IMR-90 (cell line): ENCODE measurements around the gene KDM2B. TPM values are rescaled to one million over a fixed set of nuclear protein-coding genes. Genes with fewer than 3 reads are reported as not detected.

Experiments used
- ATAC-seq: fragments of 200-7000 bp; cut with Tn5 transposase; 2 replicates; pipeline ENCODE4 v1.9.1; 2020; ENCODE audit warnings: low read depth, mild to moderate bottlenecking, moderate library complexity
- BruUV-seq: library from RNA; stranded (reverse); fragments of 400-500 nt; replicated peaks from 2 replicates; lab custom pipeline; 2021; lab: Mats Ljungman, UMichigan
- CTCF ChIA-PET: fragments of 300-600 bp; formaldehyde crosslinking; extraction: SDS; loops from one replicate; lab custom pipeline; 2021; ENCODE audit warnings: antibody characterized with exemption; lab: Yijun Ruan, JAX
- POLR2A ChIA-PET: fragments of 300-600 bp; sonication (Branson Sonifier 250); formaldehyde crosslinking; loops from one replicate; lab custom pipeline; 2022; ENCODE audit warnings: antibody characterized with exemption; ENCODE audit not compliant: unreplicated experiment; lab: Charles Lee
- DNase-seq: peaks from one replicate; pipeline ENCODE4 v3.0.0; 2013
- H2AFZ ChIP-seq: replicated peaks from 2 replicates; pipeline ENCODE3; 2013; ENCODE audit warnings: low read length, mild to moderate bottlenecking; ENCODE audit not compliant: poor library complexity
- H2AK5ac ChIP-seq: 2 replicates; pipeline ENCODE4 v1.6.1; 2013; ENCODE audit warnings: low read depth, low read length, inconsistent platforms
- H2AK9ac ChIP-seq: replicated peaks from 2 replicates; pipeline ENCODE3; 2013; ENCODE audit warnings: mild to moderate bottlenecking, low read depth, low read length, moderate library complexity; ENCODE audit not compliant: poor library complexity
- H2BK120ac ChIP-seq: 2 replicates; pipeline ENCODE4 v1.6.1; 2013; ENCODE audit warnings: low read depth, low read length, inconsistent platforms
- H2BK15ac ChIP-seq: 3 replicates; pipeline ENCODE4 v1.6.1; 2013; ENCODE audit warnings: low read depth, low read length, inconsistent platforms
- H2BK20ac ChIP-seq: 2 replicates; pipeline ENCODE4 v1.6.1; 2013; ENCODE audit warnings: low read depth, mild to moderate bottlenecking, inconsistent platforms, low read length, moderate library complexity
- H2BK5ac ChIP-seq: 2 replicates; pipeline ENCODE4 v1.6.1; 2013; ENCODE audit warnings: mild to moderate bottlenecking, low read depth, low read length, inconsistent platforms; ENCODE audit not compliant: poor library complexity, severe bottlenecking
- H3K14ac ChIP-seq: replicated peaks from 2 replicates; pipeline ENCODE4 v1.6.1; 2013; ENCODE audit warnings: low read depth, low read length, inconsistent platforms
- H3K18ac ChIP-seq: 2 replicates; pipeline ENCODE4 v1.6.1; 2013; ENCODE audit warnings: low read depth, low read length, control low read depth
- H3K23ac ChIP-seq: 2 replicates; pipeline ENCODE4 v1.6.1; 2013; ENCODE audit warnings: low read depth, low read length, inconsistent platforms
- H3K27ac ChIP-seq: 2 replicates; pipeline ENCODE4 v1.5.1; 2013; ENCODE audit warnings: mild to moderate bottlenecking, control low read depth, low read length; ENCODE audit not compliant: insufficient read depth
- H3K27me3 ChIP-seq: 2 replicates; pipeline ENCODE4 v1.6.1; 2013; ENCODE audit warnings: low read length; ENCODE audit not compliant: control insufficient read depth, insufficient read depth
- H3K36me3 ChIP-seq: 2 replicates; pipeline ENCODE4 v1.6.1; 2013; ENCODE audit warnings: low read length, mixed read lengths; ENCODE audit not compliant: control insufficient read depth, insufficient read depth
- H3K4ac ChIP-seq: 2 replicates; pipeline ENCODE4 v1.6.1; 2013; ENCODE audit warnings: low read depth, low read length, inconsistent platforms
- H3K4me1 ChIP-seq: 2 replicates; pipeline ENCODE4 v1.6.1; 2013; ENCODE audit warnings: low read length, mixed read lengths; ENCODE audit not compliant: control insufficient read depth, insufficient read depth
- H3K4me2 ChIP-seq: 2 replicates; pipeline ENCODE4 v1.6.1; 2013; ENCODE audit warnings: low read depth, mild to moderate bottlenecking, control low read depth, low read length, moderate library complexity
- H3K4me3 ChIP-seq: 2 replicates; pipeline ENCODE4 v1.5.1; 2013; ENCODE audit warnings: low read depth, mild to moderate bottlenecking, control low read depth, low read length, moderate library complexity; ENCODE audit not compliant: insufficient read depth
- H3K56ac ChIP-seq: 2 replicates; pipeline ENCODE4 v1.6.1; 2013; ENCODE audit warnings: low read length, inconsistent platforms; ENCODE audit not compliant: insufficient read depth; ENCODE audit errors: extremely low read depth
- H3K79me1 ChIP-seq, 2 experiments: 2 replicates each; pipeline ENCODE4 v1.6.1; 2013; ENCODE audit warnings: low read length in 2 of 2, inconsistent platforms in 1 of 2, low read depth in 1 of 2
- H3K9ac ChIP-seq: 2 replicates; pipeline ENCODE4 v1.6.1; 2013; ENCODE audit warnings: low read depth, low read length, control low read depth
- H3K9me1 ChIP-seq: 2 replicates; pipeline ENCODE4 v1.6.1; 2013; ENCODE audit warnings: low read length, inconsistent platforms; ENCODE audit not compliant: insufficient read depth
- H3K9me3 ChIP-seq: 2 replicates; pipeline ENCODE4 v1.6.1; 2013; ENCODE audit warnings: low read length; ENCODE audit not compliant: control insufficient read depth, insufficient read depth
- H4K20me1 ChIP-seq: 2 replicates; pipeline ENCODE4 v1.6.1; 2013; ENCODE audit warnings: low read length, inconsistent platforms; ENCODE audit not compliant: insufficient read depth
- H4K5ac ChIP-seq: 2 replicates; pipeline ENCODE4 v1.6.1; 2013; ENCODE audit warnings: mild to moderate bottlenecking, low read depth, low read length, control low read depth
- H4K8ac ChIP-seq, 2 experiments: 2 replicates each; pipeline ENCODE4 v1.6.1; 2013; ENCODE audit warnings: low read depth in 2 of 2, low read length in 2 of 2, control low read depth in 1 of 2, inconsistent platforms in 1 of 2
- H4K91ac ChIP-seq: 2 replicates; pipeline ENCODE4 v1.6.1; 2013; ENCODE audit warnings: low read depth, low read length, inconsistent platforms; ENCODE audit not compliant: insufficient read depth
- CEBPB ChIP-seq: IDR thresholded peaks from 2 replicates; pipeline ENCODE4 v1.6.1; 2012; ENCODE audit warnings: low read depth, low read length, improper control_type of control experiment
- CHD1 ChIP-seq: IDR thresholded peaks from 2 replicates; pipeline ENCODE4 v1.6.1; 2012; ENCODE audit warnings: low read depth, low read length, improper control_type of control experiment
- WGBS, 2 experiments: methylation state at CpG; one replicate each; pipeline versions ENCODE4 v1.1.5 to v1.1.7; 2013; ENCODE audit warnings: missing lambda C conversion rate in 2 of 2; ENCODE audit not compliant: insufficient read length in 1 of 2; ENCODE audit errors: extremely low coverage in 2 of 2; 5-methylcytosine and 5-hydroxymethylcytosine counted together
- dilution Hi-C: fragments of 300-500 bp; cut with HindIII; formaldehyde crosslinking; loops from one replicate; pipeline ENCODE4 v1.14.3; 2018; ENCODE audit warnings: low sequenced_read_pairs; ENCODE audit not compliant: unreplicated experiment
- in situ Hi-C: fragments of 300-500 bp; cut with MboI; formaldehyde crosslinking; loops from 3 replicates; pipeline ENCODE4 v1.14.3; 2019; ENCODE audit warnings: low sequenced_read_pairs, inconsistent platforms, mixed read lengths
- intact Hi-C: fragments of 100-400 bp; cut with micrococcal nuclease; formaldehyde crosslinking; loops from 2 replicates; pipeline ENCODE4 v1.10.0; 2022
- polyA plus RNA-seq, 3 experiments: library from polyadenylated mRNA; depleted of rRNA; stranded (reverse); fragments of >200 nt; gene quantifications; 2 replicates each; pipeline ENCODE4 v1.2.3, GENCODE V29; 2012; ENCODE audit warnings: low replicate concordance in 1 of 3
- total RNA-seq: library from RNA; depleted of rRNA; stranded (reverse); fragments of >200 nt; gene quantifications from 2 replicates; pipeline ENCODE4 v1.2.3, GENCODE V29; 2012

Gene KDM2B
- total and polyA plus RNA-seq, 2 of the 4 experiments (the other 2 are of a cell fraction), result 22.6 to 24.2 TPM

GRCh38 chr12:121444842-121445202, 136.0 kb downstream of the KDM2B start:
- intact Hi-C loops (no loop called here), dilution Hi-C loops (no loop called here), in situ Hi-C loops (no loop called here)
- H3K56ac ChIP-seq, result no peak overlapping the region
- POLR2A ChIA-PET, result no interaction called here
- 100% methylated on average over 2 of the region's 4 CpGs; no CpG with 5 or more reads in 1 of the 2 experiments for WGBS, 2 experiments
- no TSS peak for BruUV-seq
- H4K20me1 ChIP-seq, result no peaks in the 10 kb centered on the region
- no peak overlapping the region for H2BK15ac ChIP-seq
- H3K4ac ChIP-seq, result no peak overlapping the region
- H3K9ac ChIP-seq, result no peak overlapping the region
- CTCF ChIA-PET, result no interaction called here
- no peak overlapping the region for H2AFZ ChIP-seq
- H3K4me2 ChIP-seq, result no peak overlapping the region
- no peak overlapping the region for H2BK120ac ChIP-seq
- no peak overlapping the region for H3K4me3 ChIP-seq
- no peak overlapping the region for H3K23ac ChIP-seq
- H3K14ac ChIP-seq, result no peak overlapping the region
- peak overlapping the region; percentile 37 for H2AK9ac ChIP-seq
- H3K9me3 ChIP-seq, result no peaks in the 10 kb centered on the region
- no peak overlapping the region for H4K8ac ChIP-seq
- no peak overlapping the region for H2AK5ac ChIP-seq
- no peak overlapping the region for H2BK5ac ChIP-seq
- H3K4me1 ChIP-seq, result no peaks in the 10 kb centered on the region
- H4K91ac ChIP-seq, result no peak overlapping the region
- DNase-seq (no peak), ATAC-seq (no peak)
- H3K79me1 ChIP-seq, result peaks cover 8 to 39% of the 10 kb centered on the region in 2 experiments; a peak in 3 of 4 replicates
- no peak for TF ChIP-seq CHD1
- no peak for TF ChIP-seq CEBPB
- no peak overlapping the region for H4K5ac ChIP-seq
- H3K18ac ChIP-seq, result no peak overlapping the region
- H3K27ac ChIP-seq, result no peak overlapping the region
- peaks cover 38% of the 10 kb centered on the region for H3K36me3 ChIP-seq
- H3K27me3 ChIP-seq, result no peaks in the 10 kb centered on the region
- H2BK20ac ChIP-seq, result no peak overlapping the region
- no peaks in the 10 kb centered on the region; the same call in 1 of the 2 replicates for H3K9me1 ChIP-seq
